Measurements from ENCODE around the gene HOOK2.
"Not testable (repeated sequence)": the region's sequence is repeated elsewhere in the genome, so short reads cannot be mapped to it uniquely, and the experiment has no call there.

Gene HOOK2, protein sequence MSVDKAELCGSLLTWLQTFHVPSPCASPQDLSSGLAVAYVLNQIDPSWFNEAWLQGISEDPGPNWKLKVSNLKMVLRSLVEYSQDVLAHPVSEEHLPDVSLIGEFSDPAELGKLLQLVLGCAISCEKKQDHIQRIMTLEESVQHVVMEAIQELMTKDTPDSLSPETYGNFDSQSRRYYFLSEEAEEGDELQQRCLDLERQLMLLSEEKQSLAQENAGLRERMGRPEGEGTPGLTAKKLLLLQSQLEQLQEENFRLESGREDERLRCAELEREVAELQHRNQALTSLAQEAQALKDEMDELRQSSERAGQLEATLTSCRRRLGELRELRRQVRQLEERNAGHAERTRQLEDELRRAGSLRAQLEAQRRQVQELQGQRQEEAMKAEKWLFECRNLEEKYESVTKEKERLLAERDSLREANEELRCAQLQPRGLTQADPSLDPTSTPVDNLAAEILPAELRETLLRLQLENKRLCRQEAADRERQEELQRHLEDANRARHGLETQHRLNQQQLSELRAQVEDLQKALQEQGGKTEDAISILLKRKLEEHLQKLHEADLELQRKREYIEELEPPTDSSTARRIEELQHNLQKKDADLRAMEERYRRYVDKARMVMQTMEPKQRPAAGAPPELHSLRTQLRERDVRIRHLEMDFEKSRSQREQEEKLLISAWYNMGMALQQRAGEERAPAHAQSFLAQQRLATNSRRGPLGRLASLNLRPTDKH

GRCh38 chr19:12774588-12775555, at the start of gene HOOK2:
HOOK2 (minus strand) TSS chr19:12775552; CDS start chr19:12775449, 103 bp downstream.
- DNase-seq: peak; percentile 38

- DNase-seq: no peak
Measured at GRCh38 chr19:12821761-12822160, 46.4 kb upstream of the HOOK2 start.

DNA sequence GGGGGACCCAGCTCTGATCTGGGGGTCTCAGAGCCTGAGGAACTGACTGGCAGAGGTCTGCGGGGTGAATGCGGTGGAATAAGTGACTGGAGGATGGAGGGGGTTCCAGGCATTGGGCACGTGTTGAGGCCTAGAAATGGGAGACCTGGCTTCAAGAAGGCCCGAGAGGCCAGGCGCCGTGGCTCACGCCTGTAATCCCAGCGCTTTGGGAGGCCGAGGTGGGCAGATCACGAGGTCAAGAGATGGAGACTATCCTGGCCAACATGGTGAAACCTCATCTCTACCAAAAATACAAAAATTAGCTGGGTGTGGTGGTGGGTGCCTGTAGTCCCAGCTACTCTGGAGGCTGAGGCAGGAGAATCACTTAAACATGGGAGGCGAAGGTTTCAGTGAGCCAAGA, 42.5 kb upstream of the HOOK2 start:
- not testable (repeated sequence) for DNase-seq

DNA sequence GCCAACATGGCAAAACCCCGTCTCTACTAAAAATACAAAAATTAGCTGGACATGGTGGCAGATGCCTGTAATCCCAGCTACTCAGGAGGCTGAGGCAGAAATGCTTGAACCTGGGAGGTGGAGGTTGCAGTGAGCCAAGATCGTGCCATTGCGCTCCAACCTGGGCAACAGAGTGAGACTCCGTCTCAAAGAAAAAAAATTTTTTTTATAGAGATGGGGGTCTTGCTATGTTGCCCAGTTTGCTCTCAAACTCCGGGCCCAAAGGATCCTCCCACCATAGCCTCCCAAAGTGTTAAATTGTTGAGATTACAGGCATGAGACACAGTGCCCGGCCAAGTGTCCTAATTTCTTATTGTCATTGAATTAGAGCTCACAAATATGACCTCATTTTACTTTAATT, 41.8 kb upstream of the HOOK2 start:
- not testable (repeated sequence) for DNase-seq

- no peak for DNase-seq
Measured at GRCh38 chr19:12815088-12815487, 39.7 kb upstream of the HOOK2 start.

- peak; percentile 81 for DNase-seq
Measured at GRCh38 chr19:12806242-12807081, 31.1 kb upstream of the HOOK2 start, which contains the start of gene RNASEH2A. RNASEH2A (plus strand) TSS chr19:12806584; CDS start chr19:12806674, 90 bp downstream.

DNA sequence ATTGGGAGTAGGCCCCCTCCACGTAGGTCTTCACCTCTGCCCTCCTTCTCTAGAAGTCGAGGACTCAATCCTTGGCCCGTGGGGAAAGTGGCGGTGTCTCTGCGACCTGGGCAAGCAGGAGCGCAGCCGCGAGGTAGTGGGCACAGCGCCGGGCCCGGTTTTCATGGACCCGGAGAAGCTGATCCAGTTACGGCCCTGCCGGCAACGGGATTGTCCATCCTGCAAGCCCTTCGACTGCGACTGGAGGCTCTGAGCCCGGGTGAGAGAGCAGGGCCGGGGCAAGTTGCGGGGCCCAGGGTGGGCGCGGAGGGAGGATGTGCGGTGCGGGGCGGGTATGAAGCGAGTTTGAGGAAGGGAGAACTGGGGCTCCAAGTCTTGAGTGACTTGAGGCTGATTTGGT, 28.7 kb upstream of the HOOK2 start:
- DNase-seq: no peak

- DNase-seq: no peak
Measured at GRCh38 chr19:12802267-12803106, 27.1 kb upstream of the HOOK2 start.

DNA sequence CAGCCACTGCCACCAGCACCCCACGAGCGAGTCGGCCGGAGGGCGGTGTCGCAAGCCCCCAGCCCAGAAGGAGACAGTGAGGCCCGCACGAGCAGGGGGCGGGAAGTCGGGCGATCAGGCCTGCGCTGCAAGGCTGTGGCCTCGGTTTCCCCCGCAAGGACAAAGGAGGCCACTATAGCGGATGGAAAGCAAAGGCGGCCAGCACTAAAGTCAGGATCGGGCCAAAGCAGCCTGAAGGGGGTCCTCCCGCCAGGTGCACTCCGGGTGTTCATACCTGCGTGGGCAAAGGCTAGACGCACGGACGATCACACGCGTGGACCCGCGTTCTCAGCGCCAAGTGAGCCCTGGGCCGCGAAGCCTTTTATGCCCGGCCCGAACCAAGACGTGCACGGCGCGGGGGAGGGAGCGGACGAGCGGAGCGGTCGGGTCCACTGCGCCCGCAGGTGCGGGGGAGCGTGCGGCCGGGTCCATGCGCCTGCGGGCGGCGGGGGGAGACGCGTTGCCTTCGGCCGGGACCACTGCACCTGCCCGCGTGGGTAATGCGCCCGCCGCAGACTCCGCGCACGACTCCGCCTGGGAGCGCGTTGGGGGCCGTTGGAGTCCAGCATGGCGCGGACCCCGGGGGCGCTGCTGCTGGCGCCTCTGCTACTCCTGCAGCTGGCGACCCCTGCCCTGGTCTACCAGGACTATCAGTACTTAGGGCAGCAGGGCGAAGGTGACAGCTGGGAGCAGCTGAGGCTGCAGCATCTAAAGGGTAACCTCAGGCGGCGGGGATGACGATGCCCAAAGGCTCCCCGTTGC, 26.3 kb upstream of the HOOK2 start, which contains the start of the genes PRDX2 and THSD8:
Gene PRDX2, minus strand, starts transcription at position 335 of the 801 bp plus-strand sequence. CDS start 539 bp downstream, outside the sequence.
Gene THSD8, plus strand, starts transcription at position 604 of the 801 bp plus-strand sequence. Its CDS starts 3 bp downstream, at position 607.
- peak; percentile 70 for DNase-seq

DNA sequence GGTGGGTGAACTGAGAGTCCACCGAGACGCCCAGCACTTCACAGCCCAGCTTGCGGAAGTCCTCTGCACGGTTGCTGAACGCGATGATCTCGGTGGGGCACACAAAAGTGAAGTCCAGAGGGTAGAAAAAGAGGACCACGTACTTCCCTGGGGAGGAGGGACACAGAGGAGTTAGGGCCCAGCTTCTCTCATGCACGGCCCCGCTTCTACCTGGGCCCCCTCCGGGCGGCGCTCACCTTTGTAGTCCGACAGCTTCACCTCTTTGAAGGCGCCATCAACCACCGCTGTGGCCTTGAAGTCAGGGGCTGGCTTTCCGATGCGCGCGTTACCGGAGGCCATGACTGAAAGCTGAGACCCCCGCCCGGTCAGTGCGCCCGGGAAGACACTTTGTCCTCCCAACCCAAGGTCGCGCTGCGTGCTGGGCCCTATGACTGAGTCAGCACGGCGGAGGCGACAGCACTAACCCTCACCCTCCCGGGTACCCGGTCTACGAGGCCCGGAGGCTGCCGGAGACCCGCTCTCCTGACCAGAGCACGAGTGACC, 25.6 kb upstream of the HOOK2 start:
- DNase-seq: no peak

DNA sequence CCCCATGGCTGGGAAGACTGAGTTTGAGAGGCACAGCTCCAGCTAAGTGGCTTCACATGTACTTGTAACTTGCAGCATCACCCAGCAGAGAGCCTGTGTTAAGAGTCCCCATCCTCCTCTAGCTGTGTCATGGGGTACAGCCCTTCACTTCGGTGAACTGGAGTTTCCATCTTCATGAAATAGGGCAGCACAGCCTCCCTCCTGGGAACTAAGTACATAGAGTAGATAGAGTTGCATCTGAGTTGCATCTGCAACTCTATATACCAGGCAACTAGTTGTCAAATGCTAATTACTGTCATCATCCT, 25.1 kb upstream of the HOOK2 start:
- DNase-seq: no peak

GRCh38 chr19:12799742-12800465, 24.6 kb upstream of the HOOK2 start:
- no peak for DNase-seq

DNA sequence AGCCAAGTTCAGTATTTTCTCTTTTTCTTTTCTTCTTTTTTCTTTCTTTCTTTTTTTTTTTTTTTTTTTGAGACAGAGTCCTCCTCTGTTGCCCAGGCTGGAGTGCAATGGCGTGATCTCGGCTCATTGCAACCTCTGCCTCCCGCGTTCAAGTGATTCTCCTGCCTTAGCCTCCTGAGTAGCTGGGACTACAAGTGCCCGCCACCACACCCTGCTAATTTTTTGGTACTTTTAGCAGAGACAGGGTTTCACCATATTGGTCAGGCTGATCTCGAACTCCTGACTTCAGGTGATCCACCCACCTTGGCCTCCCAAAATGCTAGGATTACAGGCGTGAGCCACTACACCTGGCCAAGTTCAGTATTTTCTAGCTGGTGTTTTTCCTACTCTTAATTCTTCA, 22.3 kb upstream of the HOOK2 start:
- not testable (repeated sequence) for DNase-seq

GRCh38 chr19:12797141-12797587, 21.8 kb upstream of the HOOK2 start:
- DNase-seq: no peak

DNA sequence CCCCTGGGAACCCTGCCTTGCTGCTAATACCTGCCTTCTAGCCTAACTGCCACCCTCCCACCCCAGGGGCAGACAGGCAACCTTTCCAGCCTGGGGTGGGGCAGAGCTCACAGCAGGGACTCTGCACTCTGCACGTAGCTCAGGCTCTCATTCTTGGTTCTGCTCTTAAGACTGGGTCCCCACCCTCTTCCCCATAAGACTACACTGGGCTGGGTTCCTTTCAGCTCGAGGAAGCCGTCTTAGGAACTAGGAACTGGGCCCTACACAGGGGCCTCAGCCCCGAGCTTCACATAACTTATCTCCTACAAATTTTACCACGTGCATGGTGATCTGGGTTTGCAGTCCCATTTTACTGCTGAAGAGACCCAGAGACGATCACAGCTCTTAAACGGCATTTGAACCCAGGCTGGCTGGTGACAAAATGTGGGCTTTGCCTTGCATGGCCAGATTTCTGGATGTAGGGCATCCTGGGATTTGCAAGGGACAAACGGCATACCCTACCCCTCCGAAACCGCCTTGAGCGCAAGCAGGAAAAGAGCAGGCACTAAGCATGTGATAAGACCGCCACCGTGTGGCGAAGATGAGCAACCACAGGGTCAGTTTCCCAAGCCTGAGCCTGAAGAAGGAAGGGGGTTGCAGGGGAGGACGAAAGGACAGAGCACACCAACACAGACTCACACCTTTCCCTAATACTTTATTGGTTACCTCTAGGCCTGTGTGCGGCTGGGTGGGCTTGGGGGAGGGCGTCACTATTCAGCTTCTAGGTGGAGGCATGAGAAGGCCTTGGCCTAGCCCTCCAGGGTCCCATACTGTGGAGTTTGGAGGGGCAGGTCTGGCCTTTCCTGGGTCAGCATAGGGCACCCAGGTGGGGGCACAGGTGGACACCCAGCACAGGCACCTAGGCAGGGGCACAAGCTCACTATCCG, 21.1 kb upstream of the HOOK2 start:
- peak; percentile 78 for DNase-seq

DNA sequence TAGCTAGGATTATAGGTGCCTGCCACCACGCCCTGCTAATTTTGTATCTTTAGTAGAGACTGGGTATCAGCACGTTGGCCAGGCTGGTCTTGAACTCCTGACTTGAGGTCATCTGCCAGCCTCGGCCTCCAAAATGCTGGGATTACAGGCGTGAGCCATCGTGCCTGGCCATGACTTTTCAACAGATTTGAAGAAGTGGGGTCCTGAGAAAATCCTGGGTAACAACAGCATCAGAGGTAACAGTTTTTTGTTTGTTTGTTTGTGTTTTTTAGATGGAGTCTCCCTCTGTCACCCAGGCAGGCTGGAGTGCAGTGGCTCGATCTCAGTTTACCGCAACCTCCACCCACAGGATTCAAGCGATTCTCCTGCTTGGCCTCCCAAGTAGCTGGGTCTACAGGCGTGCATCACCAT, 19.6 kb upstream of the HOOK2 start:
- DNase-seq: no peak

- DNase-seq: peak; percentile 14
Measured at GRCh38 chr19:12794196-12794941, 19.0 kb upstream of the HOOK2 start.

Measured in CD4-positive, alpha-beta T cell treated with Interleukin-4 for 4 hours (primary cell).